CD4-positive, alpha-beta T cell treated with Interleukin-17A for 1 hour (primary cell): Measurements from ENCODE around the gene SLC6A20.
"Not testable (repeated sequence)": the region's sequence is repeated elsewhere in the genome, so short reads cannot be mapped to it uniquely, and the experiment has no call there.

Experiments
- DNase-seq: peaks from one replicate; pipeline ENCODE4 v3.0.0-alpha.2; 2020

Gene SLC6A20

GRCh38 chr3:45754461-45754860, 41.9 kb downstream of the SLC6A20 start:
- no peak for DNase-seq

- DNase-seq: no peak
Measured at GRCh38 chr3:45753095-45753494, 43.2 kb downstream of the SLC6A20 start.

GRCh38 chr3:45751537-45752242, 44.6 kb downstream of the SLC6A20 start:
- no peak for DNase-seq

- no peak for DNase-seq
Measured at GRCh38 chr3:45749880-45750279, 46.5 kb downstream of the SLC6A20 start.

DNA sequence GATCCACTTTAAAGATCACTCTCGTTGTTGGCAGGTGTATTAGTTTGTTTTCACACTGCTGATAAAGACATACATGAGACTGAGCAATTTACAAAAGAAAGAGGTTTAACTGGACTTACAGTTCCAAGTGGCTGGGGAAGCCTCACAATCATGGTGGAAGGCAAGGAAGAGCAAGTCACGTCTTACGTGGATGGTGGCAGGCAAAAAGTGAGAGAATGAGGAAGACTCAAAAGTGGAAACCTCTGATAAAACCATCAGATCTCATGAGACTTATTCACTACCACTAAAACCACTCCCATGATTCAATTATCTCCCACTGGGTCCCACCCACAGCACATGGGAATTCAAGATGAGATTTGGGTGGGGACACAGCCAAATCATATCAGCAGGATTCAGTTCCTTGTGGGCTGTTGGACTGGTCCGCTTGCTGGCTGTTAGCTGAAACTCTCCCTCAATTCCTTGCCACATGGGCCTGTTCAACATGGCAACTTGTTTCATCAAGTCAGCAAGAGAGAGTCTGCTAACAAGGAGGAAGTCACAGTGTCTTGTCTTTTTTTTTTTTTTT, 47.2 kb downstream of the SLC6A20 start:
- not testable (repeated sequence) for DNase-seq

GRCh38 chr3:45748068-45748467, 48.3 kb downstream of the SLC6A20 start:
- DNase-seq: no peak

DNA sequence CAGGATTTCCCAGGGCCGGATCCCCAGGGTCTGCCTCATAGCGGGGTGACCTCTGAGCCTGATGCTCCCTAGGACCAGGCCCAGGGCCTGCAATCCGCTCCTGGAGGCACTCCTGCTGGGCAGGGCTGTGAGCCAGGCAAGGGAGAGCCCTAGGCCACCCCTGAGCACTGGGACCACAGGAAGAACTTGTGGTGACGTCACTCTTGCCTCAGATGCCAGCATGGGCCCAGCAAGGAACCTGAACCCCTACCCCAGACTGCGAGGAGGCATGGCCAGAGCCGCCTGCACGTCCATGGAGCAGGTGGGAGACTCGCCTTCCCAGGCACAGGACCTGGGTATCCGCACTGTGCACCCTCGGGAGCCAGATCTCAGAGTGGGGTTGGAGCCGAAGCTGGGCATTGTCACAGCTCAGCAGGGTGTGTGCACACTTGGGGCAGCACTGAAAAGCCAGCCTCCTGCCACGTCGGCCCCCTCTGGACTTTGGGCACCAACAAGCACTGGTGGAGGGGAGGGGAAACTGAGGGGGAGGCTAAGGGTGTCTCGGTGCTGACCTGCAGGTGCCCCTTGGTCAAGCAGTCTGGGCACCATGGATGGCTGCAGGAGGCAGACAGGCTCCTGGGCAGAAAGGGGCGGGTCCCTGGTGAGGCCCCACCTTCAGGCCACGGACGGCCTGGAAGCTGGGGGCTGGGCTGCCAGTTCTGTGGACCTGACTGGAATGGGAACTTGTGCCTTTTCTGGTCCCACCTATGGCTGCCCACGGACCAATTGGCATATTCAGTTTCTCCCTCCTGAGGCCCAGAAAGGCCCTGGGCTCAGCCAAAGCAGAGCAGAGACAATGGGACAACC, 49.3 kb downstream of the SLC6A20 start:
- DNase-seq: no peak

DNA sequence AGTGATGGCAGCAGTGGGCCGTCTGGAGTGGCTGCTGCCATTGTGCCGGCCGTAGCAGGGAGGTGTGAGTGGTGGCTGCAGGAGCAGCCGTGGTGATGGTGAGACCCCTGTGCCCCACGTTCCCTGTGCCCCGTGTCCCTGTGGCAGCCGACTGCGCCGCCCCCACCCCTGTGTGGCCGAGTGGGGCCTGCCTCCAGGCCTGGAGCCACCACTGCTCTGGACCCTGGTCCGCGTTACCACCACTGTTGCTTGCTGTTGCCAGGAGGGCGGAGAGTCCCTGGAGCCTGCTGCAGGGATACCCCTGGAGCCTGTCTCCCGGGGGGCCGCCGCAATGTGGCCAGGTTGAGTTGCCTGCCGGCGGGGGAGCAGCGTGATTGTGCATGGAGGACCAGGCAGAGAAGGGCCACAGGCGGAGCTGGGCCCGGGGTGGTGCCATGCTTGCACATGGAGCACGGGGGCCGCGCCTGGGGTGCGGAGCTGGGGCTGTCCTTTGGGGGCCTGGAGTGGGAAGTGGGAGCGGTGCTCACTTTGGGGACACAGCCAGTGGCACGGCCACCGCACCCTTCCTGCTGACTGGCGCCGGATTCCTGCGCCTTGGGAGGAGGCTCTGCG, 50.1 kb downstream of the SLC6A20 start:
- DNase-seq: no peak

DNA sequence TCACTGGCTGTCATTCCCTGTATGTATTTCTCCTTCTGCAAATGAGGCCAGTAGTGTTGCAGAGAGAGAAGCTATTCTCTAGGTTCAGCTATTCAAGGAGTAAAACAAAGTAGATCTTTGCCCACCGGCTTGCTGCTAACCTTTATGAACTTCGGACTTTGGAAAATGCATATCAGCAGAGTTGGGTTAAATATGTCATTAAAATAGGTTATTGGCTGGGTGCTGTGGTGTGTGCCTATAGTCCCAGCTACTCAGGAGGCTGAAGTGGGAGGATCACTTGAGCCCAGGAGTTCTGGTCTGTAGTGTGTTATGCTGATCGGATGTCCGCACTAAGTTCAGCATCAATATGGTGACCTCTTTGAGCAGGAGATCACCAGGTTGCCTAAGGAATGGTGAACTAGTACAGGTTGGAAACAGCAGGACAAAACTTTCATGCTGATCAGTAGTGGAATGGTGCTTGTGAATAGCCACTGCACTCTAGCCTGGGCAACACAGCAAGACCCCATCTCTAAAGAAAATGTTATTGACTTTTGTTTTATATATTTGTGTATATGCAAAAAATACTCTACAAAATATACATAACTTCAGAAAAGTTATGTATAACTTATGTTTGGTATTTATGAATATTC, 53.8 kb downstream of the SLC6A20 start:
- no peak for DNase-seq

- no peak for DNase-seq
Measured at GRCh38 chr3:45741742-45742460, 54.4 kb downstream of the SLC6A20 start.

GRCh38 chr3:45741247-45741646, 55.1 kb downstream of the SLC6A20 start:
- DNase-seq: no peak

- DNase-seq: no peak
Measured at GRCh38 chr3:45739991-45740390, 56.3 kb downstream of the SLC6A20 start.

DNA sequence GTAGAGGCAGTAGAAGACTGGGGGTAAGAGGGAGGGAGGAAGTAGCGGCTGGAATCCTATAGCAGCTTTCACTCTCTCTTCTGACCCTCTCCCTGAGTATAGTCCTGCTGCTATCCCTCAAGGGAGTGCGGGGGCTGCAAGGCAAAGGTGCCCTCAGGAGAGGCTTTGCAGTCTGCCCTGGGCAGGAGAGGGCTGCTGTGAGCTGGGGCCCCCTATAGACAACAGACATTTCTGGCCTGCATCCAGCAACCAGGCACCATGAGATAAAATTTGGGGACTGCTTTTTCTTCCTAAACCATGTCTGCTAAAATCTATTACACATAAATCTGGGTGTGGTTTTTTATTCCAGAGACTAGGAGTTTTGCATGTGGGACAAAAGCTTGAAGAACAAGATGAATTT, 59.1 kb downstream of the SLC6A20 start:
- DNase-seq: no peak

DNA sequence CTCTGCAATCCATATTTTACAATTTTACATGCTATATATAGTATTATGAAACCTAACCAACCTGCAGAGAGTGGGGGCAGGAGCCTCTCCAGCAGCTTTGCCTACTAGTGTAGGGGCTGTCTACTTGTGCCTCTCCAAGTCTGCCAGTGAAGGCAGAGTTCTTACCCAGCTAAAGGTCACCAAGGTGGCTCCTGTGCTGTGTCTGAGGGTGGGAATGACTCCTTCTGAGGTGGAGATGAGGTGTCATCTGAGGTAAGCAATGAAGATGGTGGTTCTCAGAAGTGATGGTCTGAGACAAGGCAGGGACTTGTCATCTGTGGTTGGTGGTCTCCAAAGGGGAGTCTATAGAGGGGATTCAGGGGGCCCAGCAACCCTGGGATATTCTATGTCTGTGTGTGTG, 59.6 kb downstream of the SLC6A20 start:
- no peak for DNase-seq

DNA sequence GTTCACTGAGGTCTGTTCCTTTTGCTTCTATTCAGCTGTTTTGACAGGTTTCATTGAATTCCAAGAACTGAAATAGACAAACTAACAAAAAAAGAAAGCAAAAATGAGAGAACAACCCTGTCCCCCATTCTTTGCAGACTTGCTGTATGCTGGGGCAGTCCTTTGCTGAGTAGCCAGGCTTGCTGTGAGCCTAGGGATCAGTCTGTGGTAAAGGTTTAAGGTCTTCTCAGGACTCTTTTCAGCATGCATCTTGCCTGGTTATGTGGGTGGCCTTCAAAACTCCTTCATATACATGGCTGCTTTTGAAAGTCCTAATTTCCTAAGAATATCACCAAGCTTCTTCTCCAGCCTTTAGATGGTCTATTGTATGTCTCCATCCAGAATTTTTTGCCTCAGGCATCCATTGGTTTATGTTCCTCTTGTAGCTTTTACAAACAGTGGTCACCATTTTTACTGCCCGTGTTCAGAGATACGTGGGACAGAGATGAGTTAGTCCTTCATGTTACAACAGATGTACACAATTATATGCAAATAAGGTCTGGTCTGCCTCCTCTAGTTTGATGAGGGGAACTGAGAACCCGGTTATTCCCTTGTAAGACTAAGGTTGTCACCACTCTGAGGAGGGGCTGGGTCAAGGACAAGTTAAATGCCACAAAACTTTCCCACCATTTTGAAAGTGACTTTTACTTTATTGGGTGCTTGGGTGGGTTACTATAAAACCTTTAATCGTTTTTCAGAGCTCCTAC, 65.8 kb downstream of the SLC6A20 start:
- no peak for DNase-seq

DNA sequence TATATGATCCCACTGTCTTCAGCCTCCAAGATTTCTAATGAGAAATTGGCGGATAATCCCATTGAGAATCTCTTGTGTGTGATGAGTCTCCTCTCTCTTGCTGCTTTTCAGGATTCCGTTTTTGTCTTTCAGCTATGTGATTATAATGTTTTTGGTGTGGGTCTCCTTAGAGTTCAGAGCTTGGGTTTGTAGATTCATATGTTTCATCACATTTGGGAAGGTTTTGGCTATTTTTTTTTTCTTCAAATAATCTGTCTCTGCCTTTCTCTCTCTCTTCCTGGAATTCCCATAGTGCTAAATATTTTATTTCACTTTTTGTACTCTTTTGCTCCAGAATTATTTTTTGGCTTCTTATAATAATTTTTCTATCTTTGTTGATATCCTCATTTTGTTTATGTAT, 66.7 kb downstream of the SLC6A20 start:
- no peak for DNase-seq

- no peak for DNase-seq
Measured at GRCh38 chr3:45724911-45725310, 71.4 kb downstream of the SLC6A20 start.

- no peak for DNase-seq
Measured at GRCh38 chr3:45719655-45720487, 76.5 kb downstream of the SLC6A20 start.

GRCh38 chr3:45716790-45717336, 79.5 kb downstream of the SLC6A20 start:
- DNase-seq: no peak

- DNase-seq: no peak
Measured at GRCh38 chr3:45715945-45716344, 80.4 kb downstream of the SLC6A20 start.
